GM12801 (cell line): ENCODE measurements around the gene LTBP1.

Source experiments
- TF ChIP-seq, protein P1 (sequence below): IDR thresholded peaks from one replicate; pipeline ENCODE4 v1.5.1; 2011; ENCODE audit warnings: control low read depth; ENCODE audit not compliant: insufficient read length; ENCODE audit errors: extremely low read depth

Gene LTBP1

DNA sequence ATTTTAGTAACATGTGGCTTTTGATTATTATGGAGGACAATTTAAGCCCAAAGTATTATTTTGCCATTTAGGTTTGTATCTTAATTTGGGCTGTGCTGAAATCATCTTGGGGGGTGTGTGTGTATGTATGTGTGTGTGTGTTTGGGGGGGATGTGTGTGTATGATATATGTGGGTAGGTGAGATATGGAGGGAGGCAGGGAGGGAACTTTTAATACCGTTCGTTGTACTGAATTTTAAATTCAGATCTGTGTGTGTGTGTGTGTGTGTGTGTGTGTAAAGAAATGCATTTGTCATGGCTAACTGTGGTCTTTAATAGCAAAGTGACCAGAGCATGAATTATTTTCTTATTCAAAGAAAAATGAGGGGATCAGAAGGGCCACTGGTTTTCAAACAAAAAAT, 113.7 kb downstream of the LTBP1 start:
- TF ChIP-seq, protein P1, sequence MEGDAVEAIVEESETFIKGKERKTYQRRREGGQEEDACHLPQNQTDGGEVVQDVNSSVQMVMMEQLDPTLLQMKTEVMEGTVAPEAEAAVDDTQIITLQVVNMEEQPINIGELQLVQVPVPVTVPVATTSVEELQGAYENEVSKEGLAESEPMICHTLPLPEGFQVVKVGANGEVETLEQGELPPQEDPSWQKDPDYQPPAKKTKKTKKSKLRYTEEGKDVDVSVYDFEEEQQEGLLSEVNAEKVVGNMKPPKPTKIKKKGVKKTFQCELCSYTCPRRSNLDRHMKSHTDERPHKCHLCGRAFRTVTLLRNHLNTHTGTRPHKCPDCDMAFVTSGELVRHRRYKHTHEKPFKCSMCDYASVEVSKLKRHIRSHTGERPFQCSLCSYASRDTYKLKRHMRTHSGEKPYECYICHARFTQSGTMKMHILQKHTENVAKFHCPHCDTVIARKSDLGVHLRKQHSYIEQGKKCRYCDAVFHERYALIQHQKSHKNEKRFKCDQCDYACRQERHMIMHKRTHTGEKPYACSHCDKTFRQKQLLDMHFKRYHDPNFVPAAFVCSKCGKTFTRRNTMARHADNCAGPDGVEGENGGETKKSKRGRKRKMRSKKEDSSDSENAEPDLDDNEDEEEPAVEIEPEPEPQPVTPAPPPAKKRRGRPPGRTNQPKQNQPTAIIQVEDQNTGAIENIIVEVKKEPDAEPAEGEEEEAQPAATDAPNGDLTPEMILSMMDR: no peak

DNA sequence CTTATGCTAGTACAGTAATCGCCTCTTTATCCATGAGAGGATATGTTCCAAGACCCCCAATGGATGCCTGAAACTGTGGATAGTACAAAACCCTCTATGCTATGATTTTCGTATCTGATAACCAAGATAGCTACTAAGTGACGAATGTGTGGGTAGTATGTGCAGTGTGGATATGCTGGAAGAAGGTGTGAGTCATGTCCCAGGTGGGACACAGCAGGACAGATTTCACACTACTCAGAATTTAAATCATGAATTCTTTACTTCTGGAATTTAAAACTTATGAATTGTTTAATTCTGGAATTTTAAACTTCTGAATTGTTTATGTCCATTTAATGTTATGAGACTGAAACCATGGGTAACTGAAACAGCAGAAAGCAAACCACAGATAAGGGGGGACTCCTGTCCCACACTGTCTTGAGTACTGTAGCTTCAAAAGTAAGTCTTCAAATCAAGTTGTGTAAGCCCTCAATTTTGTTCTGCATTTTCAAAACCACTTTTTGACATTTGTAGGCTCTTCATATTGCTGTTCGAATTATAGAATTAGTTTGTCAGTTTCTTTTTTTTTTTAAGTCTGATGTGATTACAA, 116.0 kb downstream of the LTBP1 start:
- TF ChIP-seq, protein P1: no peak

DNA sequence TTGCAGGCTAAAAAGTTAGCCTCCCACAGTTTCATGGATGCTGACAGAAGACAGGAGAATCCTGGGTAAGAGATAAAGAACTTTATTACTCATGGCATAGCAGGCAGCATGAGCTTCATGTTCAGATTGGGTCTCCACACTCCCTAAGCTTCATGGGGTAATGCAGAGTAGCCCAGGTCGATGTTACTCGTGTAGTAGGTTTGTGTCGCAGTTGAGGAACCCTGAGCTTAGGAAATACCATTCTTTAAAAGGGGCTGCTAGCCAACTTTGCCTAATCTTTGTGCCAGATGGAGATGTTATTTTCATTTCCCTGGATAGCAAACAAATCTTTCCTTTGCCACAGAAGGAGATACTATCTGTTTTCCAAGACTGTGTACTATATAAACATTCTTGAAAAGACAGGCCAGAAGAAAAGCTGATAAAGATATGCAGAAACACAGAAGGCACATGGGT, 117.6 kb downstream of the LTBP1 start:
- TF ChIP-seq, protein P1: no peak

DNA sequence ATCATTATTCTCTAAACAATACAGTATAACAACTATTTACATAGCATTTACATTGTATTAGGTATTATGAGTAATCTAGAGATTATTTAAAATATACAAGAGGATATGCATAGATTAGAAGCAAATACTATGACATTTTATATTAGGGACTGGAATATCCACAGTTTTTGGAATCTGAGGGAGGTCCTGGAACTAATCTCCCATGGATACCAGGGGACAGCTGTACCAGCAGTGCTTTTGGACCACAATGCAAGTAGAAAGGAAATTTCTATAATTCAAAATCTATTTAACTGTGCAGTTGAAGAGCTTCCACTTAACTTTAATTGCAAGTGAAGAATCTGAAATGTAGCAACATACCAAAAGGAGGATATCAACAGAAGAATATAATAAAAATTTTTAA, 120.8 kb downstream of the LTBP1 start:
- TF ChIP-seq, protein P1: no peak

DNA sequence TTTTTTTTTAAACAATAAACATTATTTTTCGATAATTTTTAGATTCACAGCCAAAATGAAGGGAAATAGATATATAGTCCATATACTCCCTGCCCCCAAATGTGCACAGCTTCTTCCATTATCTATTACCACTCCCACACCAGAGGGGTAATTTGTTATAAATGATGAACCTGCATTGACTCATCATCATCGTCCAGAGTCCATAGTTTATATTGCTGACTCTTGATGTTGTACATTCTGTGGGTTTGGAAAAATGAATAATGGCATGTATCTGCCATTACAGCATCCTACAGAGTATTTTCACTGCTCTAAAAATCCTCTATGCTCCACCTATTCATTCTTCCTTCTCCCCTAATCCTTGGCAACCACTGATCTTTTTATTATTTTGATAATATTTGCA, 121.5 kb downstream of the LTBP1 start:
- TF ChIP-seq, protein P1: no peak

DNA sequence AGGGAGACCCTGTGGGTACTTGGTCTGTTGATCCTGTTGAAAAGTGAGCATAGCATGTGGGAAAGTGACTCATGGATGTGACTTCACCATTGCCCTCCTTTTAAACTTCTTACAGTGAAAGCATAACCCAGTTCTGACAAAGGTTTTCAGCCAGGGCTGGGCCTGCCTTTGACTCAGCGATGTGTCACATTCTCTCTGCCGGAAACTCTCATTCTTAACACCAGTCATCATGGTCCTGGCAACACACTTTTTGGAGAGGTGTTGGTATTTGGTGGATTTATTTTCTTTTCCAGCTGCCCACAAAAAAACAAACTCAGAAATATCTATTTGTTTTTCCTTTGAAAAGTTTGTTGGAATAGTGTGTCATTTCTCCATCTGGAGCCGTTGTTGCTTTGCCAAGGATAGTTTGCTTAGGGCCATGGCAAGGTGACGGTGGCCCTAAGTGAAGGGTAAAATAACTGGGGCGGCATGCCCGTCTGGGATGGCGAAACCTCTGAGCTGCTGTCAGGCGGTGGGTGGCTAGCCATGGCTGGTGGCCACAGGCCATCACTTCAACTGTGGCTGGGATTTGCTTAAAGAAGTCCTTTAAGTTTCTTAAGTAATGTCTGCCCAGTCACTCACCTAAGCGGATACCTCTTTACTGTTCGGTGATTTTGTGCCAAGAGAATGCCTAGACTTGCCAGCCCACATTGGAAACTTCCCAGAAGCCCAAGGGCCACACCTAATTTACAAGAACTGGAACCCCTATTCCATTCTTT, 123.3 kb downstream of the LTBP1 start:
- TF ChIP-seq, protein P1: no peak

DNA sequence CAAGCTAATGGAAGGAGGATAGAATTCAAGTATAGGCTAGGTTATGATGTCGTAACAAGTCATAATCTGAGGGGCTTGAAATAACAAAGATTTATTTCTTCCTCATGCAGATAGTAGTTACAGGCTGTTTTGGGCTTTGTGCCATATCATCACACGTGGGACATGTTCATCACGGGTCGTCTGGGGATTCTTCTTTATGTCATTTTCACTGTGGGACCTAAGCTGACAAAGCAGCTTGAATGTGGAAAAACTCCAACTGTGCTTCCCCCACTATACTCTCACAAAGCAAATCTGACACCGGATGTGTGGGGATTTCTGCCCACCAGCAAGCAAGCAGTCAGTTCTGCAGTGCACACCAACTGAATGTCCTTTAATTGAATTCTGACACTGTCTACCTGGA, 124.8 kb downstream of the LTBP1 start:
- TF ChIP-seq, protein P1: no peak
